ENCODE measurements around the gene RPL7A.

DNA sequence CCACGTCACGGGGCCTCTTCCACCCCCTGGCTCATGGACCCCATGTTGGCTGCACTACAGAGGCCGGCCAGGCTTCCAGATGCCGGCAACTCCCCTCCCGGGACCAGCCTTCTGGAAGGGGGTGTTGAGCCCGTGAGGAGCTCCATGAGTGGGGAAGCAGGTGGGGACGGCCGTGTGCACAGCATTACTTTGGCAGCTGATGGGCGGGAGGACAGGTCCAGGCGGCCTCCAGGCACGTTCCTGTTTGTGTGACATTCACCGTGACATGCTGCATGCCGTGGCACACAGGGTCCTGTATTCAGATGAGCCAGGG lies 43.9 kb upstream of the RPL7A start:
- TF ChIP-seq, protein P1, sequence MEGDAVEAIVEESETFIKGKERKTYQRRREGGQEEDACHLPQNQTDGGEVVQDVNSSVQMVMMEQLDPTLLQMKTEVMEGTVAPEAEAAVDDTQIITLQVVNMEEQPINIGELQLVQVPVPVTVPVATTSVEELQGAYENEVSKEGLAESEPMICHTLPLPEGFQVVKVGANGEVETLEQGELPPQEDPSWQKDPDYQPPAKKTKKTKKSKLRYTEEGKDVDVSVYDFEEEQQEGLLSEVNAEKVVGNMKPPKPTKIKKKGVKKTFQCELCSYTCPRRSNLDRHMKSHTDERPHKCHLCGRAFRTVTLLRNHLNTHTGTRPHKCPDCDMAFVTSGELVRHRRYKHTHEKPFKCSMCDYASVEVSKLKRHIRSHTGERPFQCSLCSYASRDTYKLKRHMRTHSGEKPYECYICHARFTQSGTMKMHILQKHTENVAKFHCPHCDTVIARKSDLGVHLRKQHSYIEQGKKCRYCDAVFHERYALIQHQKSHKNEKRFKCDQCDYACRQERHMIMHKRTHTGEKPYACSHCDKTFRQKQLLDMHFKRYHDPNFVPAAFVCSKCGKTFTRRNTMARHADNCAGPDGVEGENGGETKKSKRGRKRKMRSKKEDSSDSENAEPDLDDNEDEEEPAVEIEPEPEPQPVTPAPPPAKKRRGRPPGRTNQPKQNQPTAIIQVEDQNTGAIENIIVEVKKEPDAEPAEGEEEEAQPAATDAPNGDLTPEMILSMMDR (conservative IDR thresholded peaks at IDR 0.05; ENCODE audit: low read depth, low read length), result no peak
- TF ChIP-seq EZH2 (IDR thresholded peaks at IDR 0.05; ENCODE audit: borderline replicate concordance, low read depth, low read length, poor library complexity, severe bottlenecking), result no peak
